Measurements from ENCODE around the gene KCNJ1. TPM values are rescaled to one million over a fixed set of nuclear protein-coding genes. Genes with fewer than 3 reads are reported as not detected.

The KCNJ1 gene
- polyA plus RNA-seq, 1 donor from 2014 or later: 0.30 TPM

DNA sequence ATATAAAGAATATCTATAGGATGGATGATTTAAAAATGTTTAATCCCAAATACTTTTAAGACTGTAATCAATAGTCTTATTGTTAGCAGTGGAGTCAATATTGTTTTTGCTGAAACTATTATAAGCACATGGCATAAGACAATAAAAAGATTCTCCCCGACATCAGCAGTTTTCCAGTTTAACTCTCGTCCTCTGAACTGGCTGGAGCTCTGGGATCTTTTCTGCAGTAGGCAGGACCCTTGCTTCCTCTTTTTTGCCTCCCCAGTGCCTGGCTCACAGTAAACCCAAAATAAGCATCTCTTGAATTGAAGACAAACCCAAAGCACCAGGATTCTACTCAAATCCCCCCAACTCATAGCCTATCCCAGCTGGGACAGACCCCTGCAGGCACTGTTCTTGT, 32.9 kb downstream of the KCNJ1 start:
- Mint-ChIP-seq H3K4me3 (peak overlapping the region in 3 of 4 donors; percentile 7 to 78 (median 56)), H3K27ac (peak overlapping the region in 2 of 3 donors; percentile 3 to 85), H3K36me3 (peaks cover 12% of the 10 kb centered on the region), H3K9me3 (peaks cover 0 to 3% (median 0%) of the 10 kb centered on the region in 3 donors), H3K4me1 (peaks cover 58 to 83% (median 74%) of the 10 kb centered on the region in 3 donors), H3K27me3 (peaks cover 3% of the 10 kb centered on the region)

DNA sequence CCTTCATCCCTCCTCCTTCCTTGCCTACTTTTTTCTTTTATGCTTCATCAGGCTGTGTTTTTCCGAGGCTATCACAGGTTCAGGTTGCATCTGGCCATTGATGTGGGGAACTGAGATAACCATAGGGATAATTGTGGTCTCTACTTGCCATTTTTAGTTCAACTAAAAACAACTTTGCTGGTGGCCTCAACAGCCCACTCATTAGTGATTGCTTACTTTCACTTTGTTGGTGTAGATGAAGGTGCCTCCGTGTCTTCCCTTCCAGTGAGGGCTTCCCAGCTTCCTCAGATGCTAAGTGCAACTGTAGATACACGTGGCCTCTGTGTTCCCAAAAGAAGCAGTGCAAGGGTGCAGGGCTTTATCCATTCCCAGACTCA, 35.0 kb downstream of the KCNJ1 start:
- Mint-ChIP-seq H3K27me3 (peaks cover 3% of the 10 kb centered on the region), H3K27ac (peak overlapping the region; percentile 50 to 96 (median 92)), H3K4me1 (peaks cover 60 to 72% (median 63%) of the 10 kb centered on the region in 3 donors), H3K36me3 (peaks cover 12% of the 10 kb centered on the region), H3K9me3 (peaks cover 0 to 1% (median 0%) of the 10 kb centered on the region in 3 donors), H3K4me3 (peak overlapping the region in 3 of 4 donors; percentile 2 to 30 (median 24))

DNA sequence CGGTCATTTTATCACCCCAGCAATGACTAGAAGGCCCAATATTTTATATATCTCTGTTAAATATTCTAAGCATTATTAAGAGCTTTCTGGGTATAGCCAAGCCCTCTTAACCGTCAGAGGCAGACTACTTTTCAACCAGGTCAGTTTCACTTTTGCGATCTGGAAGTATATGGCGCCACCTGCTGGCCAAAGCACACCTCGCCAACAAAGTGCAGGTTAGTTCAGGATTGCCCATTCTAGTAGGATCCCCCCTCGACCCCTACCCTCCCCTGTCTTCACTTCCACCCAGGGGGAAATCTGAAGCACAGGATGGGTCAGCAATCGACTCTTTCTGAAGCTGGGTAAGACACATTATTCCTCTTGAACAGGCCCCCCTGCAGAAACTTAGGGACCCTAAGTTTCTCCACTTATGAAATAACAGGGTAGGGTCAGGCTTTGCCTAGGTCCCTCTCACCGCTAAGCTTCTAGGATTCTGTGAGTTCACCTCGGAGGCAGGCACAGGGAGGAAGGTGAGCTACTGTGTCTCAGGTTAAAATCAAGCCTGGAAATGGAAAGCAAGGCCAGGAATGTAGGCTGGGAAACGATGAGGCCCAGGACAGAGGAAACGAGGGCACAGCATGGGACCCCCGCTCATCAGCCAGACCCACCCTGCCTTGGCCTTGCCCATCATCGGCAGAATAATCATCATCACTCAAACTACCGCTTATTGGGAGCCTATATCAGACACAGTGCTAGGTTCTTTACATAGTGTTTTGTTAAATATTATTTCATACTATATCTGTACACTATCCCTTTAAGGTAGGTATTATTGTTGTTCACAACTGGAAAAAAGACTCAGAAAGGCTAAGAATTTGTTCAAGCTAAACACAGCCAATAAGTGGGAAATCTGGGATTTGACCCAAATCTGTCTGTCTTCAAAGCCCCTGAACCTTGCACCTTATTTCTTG, 35.6 kb downstream of the KCNJ1 start:
- no peaks in the 10 kb centered on the region for H3K9me3 Mint-ChIP-seq
- H3K36me3 Mint-ChIP-seq: peaks cover 10% of the 10 kb centered on the region
- H3K4me1 Mint-ChIP-seq: peaks cover 62 to 69% (median 64%) of the 10 kb centered on the region in 3 donors

DNA sequence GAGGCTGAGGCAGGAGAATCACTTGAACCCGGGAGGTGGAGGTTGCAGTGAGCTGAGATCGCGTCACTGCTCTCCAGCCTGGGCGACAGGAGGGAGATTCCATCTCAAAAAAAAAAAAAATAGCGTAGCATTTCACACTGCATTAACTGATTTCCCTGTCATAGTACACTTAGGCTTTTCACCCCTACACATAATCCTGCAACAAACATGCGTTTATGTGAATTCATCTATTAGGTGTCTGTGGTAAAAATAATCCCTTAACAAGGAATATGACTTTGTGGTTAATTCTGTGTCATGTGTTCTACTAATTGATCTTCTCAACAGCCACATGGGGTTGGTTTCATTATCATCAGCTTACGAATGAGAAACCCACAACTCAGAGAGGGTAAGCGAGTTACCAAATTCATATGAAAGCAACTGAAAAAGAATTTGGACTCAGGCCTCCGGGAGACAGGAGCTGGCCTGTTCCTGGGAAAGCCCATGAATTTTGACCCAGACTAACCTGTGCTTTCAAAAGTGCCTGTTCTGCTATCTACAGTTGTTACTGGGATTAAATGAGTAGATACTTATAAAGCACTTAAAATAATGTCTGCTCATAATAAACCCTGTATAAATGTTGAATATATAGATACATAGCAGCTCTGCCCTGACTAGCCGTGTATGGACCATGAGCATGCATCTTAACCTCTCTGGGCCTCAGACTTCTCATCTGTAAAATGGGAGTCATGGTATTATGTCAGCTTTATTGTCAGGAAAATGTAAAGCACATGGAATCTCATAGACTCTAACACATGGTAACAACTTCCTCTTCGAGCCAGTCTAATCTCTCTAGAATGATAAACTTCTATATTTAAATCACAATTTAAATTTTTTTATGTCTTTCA, 36.6 kb downstream of the KCNJ1 start:
- H3K27ac Mint-ChIP-seq: peak overlapping the region; percentile 50 to 96 (median 92)
- H3K4me3 Mint-ChIP-seq: peak overlapping the region; percentile 10 to 74 (median 30)
- H3K36me3 Mint-ChIP-seq: peaks cover 5% of the 10 kb centered on the region
- H3K9me3 Mint-ChIP-seq: no peaks in the 10 kb centered on the region
- peaks cover 1% of the 10 kb centered on the region for H3K27me3 Mint-ChIP-seq
- peaks cover 58 to 63% (median 59%) of the 10 kb centered on the region in 3 donors for H3K4me1 Mint-ChIP-seq

More for the DNA sequence above, 35.6 kb downstream of the KCNJ1 start:
- H3K27me3 Mint-ChIP-seq: peaks cover 3% of the 10 kb centered on the region
- peak overlapping the region; percentile 50 to 96 (median 92) for H3K27ac Mint-ChIP-seq
- H3K4me3 Mint-ChIP-seq: peak overlapping the region in 3 of 4 donors; percentile 10 to 74 (median 74)

DNA sequence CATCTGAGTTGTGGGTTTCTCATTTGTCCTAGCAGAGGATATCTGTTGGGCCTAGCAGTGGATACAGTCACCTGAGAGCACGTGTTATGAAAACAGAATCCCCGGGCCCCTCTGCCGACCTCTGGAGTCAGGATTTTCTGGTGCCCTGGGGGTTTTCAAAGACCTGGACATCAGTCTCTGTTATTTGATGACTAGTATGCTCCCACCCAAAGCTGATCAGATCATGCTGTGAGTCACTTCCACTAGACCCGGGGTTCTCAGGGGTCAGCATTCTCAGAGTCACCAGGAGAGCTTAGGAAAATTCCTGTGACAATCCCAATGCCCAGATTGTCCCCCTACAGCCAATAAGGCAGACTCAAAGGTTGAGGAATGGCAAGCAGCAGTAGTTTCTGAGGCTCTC, 38.7 kb downstream of the KCNJ1 start:
- Mint-ChIP-seq H3K9me3 (peaks cover 0 to 1% (median 0%) of the 10 kb centered on the region in 3 donors), H3K27me3 (peaks cover 1% of the 10 kb centered on the region), H3K27ac (no peak overlapping the region), H3K4me3 (no peak overlapping the region), H3K36me3 (peaks cover 7% of the 10 kb centered on the region), H3K4me1 (peaks cover 44 to 48% (median 48%) of the 10 kb centered on the region in 3 donors)

DNA sequence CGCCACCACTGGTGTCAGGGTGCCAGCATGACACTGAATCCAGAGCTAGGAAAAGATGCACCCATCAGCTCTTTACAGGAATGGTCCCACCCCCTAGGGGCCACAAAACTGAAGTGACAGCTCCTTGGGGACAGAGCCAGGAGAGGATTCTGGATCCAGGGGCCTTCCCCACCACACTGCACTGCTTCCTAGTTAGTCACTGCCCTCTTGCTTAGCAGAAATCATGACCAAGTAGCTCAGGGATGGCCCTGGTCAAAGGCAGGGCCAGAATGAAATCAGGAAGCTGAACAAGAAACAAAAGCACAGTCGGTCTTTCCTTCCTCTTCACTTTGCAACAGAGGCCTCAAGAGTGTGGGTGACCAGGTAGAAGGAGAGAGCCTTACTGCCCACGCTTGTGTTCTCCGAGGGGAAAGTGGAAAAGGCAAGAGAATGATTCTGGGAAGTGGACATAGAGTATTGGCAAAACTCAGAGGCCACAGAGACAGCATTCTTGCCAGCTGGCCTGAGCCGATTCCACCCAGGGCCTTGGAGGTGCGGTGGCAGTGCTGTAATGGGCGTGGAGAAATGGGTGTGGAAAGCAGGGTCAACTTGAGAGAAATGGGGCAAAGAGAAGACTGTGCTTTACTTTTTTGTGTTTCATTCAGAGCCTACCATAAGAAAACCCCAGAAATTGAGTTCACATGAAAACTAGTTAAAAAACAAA, 39.8 kb downstream of the KCNJ1 start:
- Mint-ChIP-seq H3K27ac (peak overlapping the region; percentile 26 to 91 (median 39)), H3K9me3 (peaks cover 0 to 1% (median 0%) of the 10 kb centered on the region in 3 donors), H3K27me3 (peaks cover 1% of the 10 kb centered on the region), H3K4me1 (peaks cover 37 to 42% (median 39%) of the 10 kb centered on the region in 3 donors), H3K4me3 (peak overlapping the region in 1 of 4 donors; percentile 45), H3K36me3 (peaks cover 6% of the 10 kb centered on the region)

DNA sequence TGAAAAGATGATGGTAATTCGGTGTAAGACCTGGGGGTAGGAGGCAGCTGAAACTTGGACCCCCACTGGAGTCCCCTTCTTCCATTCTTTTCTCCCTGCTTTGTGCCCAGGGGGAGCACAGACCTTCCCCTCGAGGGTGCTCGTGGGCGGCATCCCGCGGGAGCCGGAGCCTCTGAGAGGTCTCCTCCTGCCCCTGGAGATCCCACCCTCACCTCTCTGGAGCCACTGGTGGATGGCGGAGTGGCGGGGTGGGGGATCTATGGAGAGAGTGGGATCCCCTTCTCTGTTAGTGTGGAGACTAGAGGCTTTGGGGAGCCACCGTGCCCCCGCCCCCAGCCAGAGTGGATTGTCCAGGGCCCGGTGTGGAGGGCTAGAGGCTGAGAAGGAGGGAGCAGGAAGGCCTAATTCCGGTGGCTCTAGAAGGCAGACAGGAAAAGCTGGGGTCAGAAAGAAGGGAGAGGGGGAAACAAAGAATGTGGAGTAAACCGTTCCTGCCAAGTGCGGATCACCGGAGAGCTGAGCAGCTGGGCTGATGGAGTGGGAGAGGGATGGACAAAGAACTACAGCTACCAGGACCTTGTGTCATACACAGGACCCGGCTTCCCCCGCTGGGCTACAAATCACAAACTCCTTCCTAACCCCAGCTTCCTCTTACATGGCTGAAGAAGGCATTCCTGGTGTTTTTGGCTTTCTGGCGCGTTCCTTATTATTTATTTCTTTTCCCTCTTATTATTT, 41.9 kb downstream of the KCNJ1 start:
- Mint-ChIP-seq H3K27ac (peak overlapping the region; percentile 54 to 87 (median 80)), H3K4me1 (peaks cover 19 to 28% (median 23%) of the 10 kb centered on the region in 3 donors), H3K36me3 (peaks cover 6% of the 10 kb centered on the region), H3K27me3 (no peaks in the 10 kb centered on the region), H3K9me3 (peaks cover 0 to 1% (median 0%) of the 10 kb centered on the region in 3 donors), H3K4me3 (no peak overlapping the region)

DNA sequence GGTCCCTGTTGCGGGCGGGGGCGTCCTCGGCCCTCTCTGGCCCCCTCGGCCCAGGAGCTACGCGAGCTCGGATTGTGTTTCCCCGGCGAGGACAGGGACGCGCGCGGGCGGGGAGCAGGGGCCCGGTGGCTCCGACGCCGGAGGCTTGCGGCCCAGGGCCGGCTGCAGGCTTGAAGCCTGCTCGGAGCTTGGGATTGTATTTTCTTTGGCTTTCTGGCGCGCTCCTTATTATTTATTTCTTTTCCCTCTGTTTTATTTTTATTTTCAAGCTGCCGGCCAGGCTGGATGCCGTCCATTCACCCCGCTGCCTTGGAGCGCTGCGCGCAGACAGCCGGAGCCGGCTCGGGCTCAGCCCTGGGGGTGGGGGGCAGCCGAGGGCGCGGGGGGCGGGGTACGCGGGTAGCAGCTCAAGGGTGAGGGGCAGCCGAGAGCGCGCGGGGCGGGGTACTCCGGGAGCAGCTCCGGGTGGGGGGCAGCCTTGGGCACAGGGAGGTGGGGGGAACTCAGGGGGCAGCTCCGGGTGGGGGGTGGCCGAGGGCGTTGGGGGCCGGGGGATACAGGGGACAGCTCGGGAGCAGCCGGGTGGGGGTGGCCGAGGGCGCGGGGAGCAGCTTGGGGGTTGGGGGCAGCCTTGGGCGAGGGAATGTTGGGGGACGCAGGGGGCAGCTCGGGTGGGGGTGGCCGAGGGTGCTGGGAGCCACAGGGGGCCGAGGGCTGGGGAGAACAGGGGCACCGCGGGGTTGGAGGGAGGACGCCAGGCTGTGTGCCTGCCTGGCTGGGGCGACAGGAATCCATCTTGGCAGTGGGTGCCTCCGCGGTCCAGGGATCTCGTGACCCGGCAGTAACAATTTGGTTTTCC, 42.7 kb downstream of the KCNJ1 start:
- peak overlapping the region in 2 of 4 donors; percentile 52 to 76 for H3K4me3 Mint-ChIP-seq
- no peaks in the 10 kb centered on the region for H3K27me3 Mint-ChIP-seq
- peaks cover 6% of the 10 kb centered on the region for H3K36me3 Mint-ChIP-seq
- H3K4me1 Mint-ChIP-seq: peaks cover 17 to 23% (median 21%) of the 10 kb centered on the region in 3 donors
- H3K27ac Mint-ChIP-seq: peak overlapping the region in 1 of 3 donors; percentile 80
- H3K9me3 Mint-ChIP-seq: peaks cover 0 to 1% (median 0%) of the 10 kb centered on the region in 3 donors

DNA sequence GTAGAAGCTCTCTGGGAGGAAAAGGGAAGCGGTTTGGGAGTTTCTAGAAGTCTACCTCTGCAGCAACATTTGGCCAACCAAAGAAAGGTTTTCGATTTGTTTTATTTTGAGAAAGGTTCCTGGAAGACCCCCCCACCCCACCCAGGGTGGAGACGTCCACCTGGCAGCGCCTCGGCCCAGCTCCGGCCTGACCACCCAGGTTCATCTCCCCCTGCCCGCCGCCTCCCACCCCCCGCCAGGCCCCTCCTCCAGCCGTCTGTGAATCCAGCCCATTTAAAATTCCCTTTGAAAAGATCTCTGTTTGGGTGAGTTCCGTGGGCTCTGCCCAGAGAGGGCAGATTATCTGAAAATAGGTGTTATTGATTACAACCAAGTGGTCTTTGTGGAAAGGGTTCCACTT, 43.3 kb downstream of the KCNJ1 start:
- Mint-ChIP-seq H3K4me3 (peak overlapping the region in 2 of 4 donors; percentile 52 to 76), H3K27me3 (no peaks in the 10 kb centered on the region), H3K36me3 (peaks cover 6% of the 10 kb centered on the region), H3K4me1 (peaks cover 15 to 21% (median 19%) of the 10 kb centered on the region in 3 donors), H3K9me3 (peaks cover 0 to 1% (median 0%) of the 10 kb centered on the region in 3 donors), H3K27ac (peak overlapping the region in 1 of 3 donors; percentile 80)

DNA sequence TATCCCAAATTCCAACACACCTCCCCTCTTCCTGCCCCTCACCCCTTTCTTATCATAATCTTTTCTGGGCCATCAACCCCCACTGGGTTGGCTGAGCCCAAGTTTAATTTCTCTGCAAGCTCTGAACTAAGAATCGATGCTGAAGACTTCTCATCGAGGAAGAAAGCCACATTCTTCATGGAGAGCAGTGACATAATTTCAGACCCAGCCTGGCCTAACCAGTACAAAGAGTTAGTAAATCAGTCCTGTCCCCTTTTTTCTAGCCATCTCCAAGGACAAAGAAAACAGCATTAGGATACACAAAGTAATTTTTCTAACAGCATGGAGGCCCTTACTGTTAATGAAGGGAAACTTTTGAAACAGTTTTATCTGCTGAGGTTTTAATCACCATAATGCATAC, 45.0 kb downstream of the KCNJ1 start:
- peaks cover 7 to 19% (median 11%) of the 10 kb centered on the region in 3 donors for H3K4me1 Mint-ChIP-seq
- H3K9me3 Mint-ChIP-seq: peaks cover 0 to 1% (median 0%) of the 10 kb centered on the region in 3 donors
- H3K4me3 Mint-ChIP-seq: no peak overlapping the region
- peak overlapping the region in 1 of 3 donors; percentile 46 for H3K27ac Mint-ChIP-seq
- H3K36me3 Mint-ChIP-seq: peaks cover 3% of the 10 kb centered on the region
- no peaks in the 10 kb centered on the region for H3K27me3 Mint-ChIP-seq

DNA sequence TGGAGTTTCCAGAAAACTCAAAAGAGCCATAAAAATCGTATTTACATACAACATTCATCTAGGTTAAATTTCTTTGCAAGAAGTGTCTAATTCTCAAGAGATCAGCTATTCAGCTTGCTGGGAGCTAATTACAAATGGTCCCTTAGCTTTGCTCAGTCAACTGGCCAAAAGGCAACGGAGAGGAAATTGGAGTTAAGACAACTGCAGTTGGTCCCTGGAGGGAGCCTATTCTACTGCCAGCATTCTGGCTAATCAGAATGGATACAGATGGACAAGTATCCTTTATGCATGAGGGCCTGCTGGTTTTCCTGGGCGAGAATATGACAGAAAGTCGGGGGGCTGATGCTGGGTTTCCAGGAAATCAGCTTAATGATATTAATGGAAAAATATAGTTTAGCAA, 45.5 kb downstream of the KCNJ1 start:
- no peaks in the 10 kb centered on the region for H3K27me3 Mint-ChIP-seq
- peaks cover 3% of the 10 kb centered on the region for H3K36me3 Mint-ChIP-seq
- H3K27ac Mint-ChIP-seq: peak overlapping the region in 1 of 3 donors; percentile 16
- peaks cover 0 to 1% (median 0%) of the 10 kb centered on the region in 3 donors for H3K9me3 Mint-ChIP-seq
- H3K4me1 Mint-ChIP-seq: peaks cover 3 to 13% (median 7%) of the 10 kb centered on the region in 3 donors
- no peak overlapping the region for H3K4me3 Mint-ChIP-seq

DNA sequence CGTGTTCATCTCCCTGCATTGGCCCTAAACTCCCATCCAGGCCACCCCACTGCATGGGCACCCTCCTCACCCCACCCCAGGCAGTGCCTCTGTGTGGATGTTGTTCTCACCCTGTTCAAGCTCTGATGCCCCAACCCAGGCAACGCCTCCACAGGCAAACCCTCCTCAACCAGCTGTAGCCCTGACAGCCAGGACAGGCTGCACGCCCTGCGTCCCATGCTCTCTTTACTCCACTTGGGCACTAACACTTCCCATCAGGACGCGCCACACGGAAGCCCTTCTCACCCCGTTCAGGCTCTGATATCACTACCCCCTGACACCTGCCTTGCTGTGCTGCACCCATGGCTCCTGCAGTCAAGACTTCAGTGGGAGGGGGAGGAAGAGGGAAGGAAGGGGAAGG, 47.9 kb downstream of the KCNJ1 start:
- peaks cover 3% of the 10 kb centered on the region for H3K36me3 Mint-ChIP-seq
- no peaks in the 10 kb centered on the region for H3K27me3 Mint-ChIP-seq
- peaks cover 4 to 13% (median 5%) of the 10 kb centered on the region in 3 donors for H3K4me1 Mint-ChIP-seq
- H3K4me3 Mint-ChIP-seq: no peak overlapping the region
- peaks cover 0 to 1% (median 0%) of the 10 kb centered on the region in 3 donors for H3K9me3 Mint-ChIP-seq
- peak overlapping the region in 1 of 3 donors; percentile 71 for H3K27ac Mint-ChIP-seq
